GM12878 (cell line): ENCODE results near the gene RGS2.

Experiments used
- EZH2 ChIP-seq: IDR thresholded peaks from 2 replicates; pipeline ENCODE4 v1.6.1; 2012; ENCODE audit warnings: low read depth, mild to moderate bottlenecking, control low read depth, inconsistent platforms, low read length, borderline replicate concordance; ENCODE audit not compliant: control insufficient read depth
- NFYB ChIP-seq: IDR thresholded peaks from 2 replicates; pipeline ENCODE4 v1.6.1; 2011; ENCODE audit warnings: low read depth, mild to moderate bottlenecking, low read length, improper control_type of control experiment, moderate library complexity; ENCODE audit not compliant: insufficient read depth

DNA sequence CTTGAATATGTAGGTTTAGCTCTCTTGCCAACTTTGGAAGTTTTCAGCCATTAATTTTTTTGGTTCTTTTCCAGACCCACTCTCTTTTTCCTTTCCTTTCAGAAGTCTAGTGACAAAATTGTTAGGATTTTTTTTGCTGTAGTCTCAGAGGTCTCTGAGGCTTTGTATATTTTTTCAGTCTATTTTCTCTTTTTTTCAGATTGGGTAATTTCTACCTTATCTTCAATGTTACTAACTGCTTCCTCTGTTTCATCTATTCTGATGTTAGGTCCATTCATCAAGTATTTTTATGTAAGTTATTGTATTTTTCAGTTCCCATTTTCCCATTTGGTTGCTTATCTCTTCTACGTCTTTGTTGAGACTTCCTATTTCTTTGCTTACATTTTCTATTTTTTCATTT is 15.7 kb downstream of the RGS2 start:
- TF ChIP-seq EZH2 (no peak), NFYB (no peak)
